ENCODE results near the gene AQP2.

AQP2 gene

GRCh38 chr12:49972641-49973360 is 22.3 kb downstream of the AQP2 start, which contains the start of gene AQP6:
Gene AQP6, plus strand, starts transcription at chr12:49972947. Its CDS starts 227 bp downstream, at chr12:49973174.
- Histone ChIP-seq H3K27me3 (ENCODE audit: control insufficient read depth, low read length) (peaks cover 25% of the 10 kb centered on the region), H3K27ac (ENCODE audit: low read depth, low read length) (no peak within 1 kb of the TSS), H3K9me2 (replicated peaks; ENCODE audit: control insufficient read depth, low read length) (no peaks in the 10 kb centered on the region), H3K79me2 (ENCODE audit: control insufficient read depth, low read length) (no peaks in the 10 kb centered on the region), H3F3A (ENCODE audit: control insufficient read depth, insufficient read depth) (no peaks in the 10 kb centered on the region), H3K4me3 (ENCODE audit: low read length) (no peak within 1 kb of the TSS), H3K36me3 (ENCODE audit: control insufficient read depth, low read length) (no peaks in the 10 kb centered on the region), H3K4me2 (ENCODE audit: low read length) (no peak within 1 kb of the TSS), H3K4me1 (ENCODE audit: control insufficient read depth, low read length) (peaks cover 1% of the 10 kb centered on the region), H3K9me3 (ENCODE audit: control insufficient read depth, insufficient read depth, low read length) (no peaks in the 10 kb centered on the region), H4K20me1 (ENCODE audit: control insufficient read depth, insufficient read depth, low read depth, low read length) (no peaks in the 10 kb centered on the region)
- TF ChIP-seq CTCF (IDR thresholded peaks at IDR 0.05; ENCODE audit: low read depth, low read length, poor library complexity, severe bottlenecking) (no peak), EZH2phosphoT487 (IDR thresholded peaks at IDR 0.05; ENCODE audit: borderline replicate concordance, low read length) (no peak)

GRCh38 chr12:49973361-49973830 is 22.9 kb downstream of the AQP2 start:
- Histone ChIP-seq H3F3A (ENCODE audit: control insufficient read depth, insufficient read depth) (no peaks in the 10 kb centered on the region), H3K79me2 (ENCODE audit: control insufficient read depth, low read length) (no peaks in the 10 kb centered on the region), H3K27me3 (ENCODE audit: control insufficient read depth, low read length) (peaks cover 22% of the 10 kb centered on the region), H3K9me3 (ENCODE audit: control insufficient read depth, insufficient read depth, low read length) (no peaks in the 10 kb centered on the region), H3K4me1 (ENCODE audit: control insufficient read depth, low read length) (no peaks in the 10 kb centered on the region), H3K4me3 (ENCODE audit: low read length) (no peak overlapping the region), H3K27ac (ENCODE audit: low read depth, low read length) (no peak overlapping the region), H4K20me1 (ENCODE audit: control insufficient read depth, insufficient read depth, low read depth, low read length) (no peaks in the 10 kb centered on the region), H3K4me2 (ENCODE audit: low read length) (no peak overlapping the region), H3K9me2 (replicated peaks; ENCODE audit: control insufficient read depth, low read length) (no peaks in the 10 kb centered on the region), H3K36me3 (ENCODE audit: control insufficient read depth, low read length) (no peaks in the 10 kb centered on the region)
- TF ChIP-seq CTCF (IDR thresholded peaks at IDR 0.05; ENCODE audit: low read depth, low read length, poor library complexity, severe bottlenecking) (no peak), EZH2phosphoT487 (IDR thresholded peaks at IDR 0.05; ENCODE audit: borderline replicate concordance, low read length) (no peak)

GRCh38 chr12:49974231-49974675 is 23.7 kb downstream of the AQP2 start:
- peaks cover 14% of the 10 kb centered on the region for H3K27me3 ChIP-seq (ENCODE audit: control insufficient read depth, low read length)
- no peak overlapping the region for H3K27ac ChIP-seq (ENCODE audit: low read depth, low read length)
- H3F3A ChIP-seq (ENCODE audit: control insufficient read depth, insufficient read depth): no peaks in the 10 kb centered on the region
- no peak overlapping the region for H3K4me2 ChIP-seq (ENCODE audit: low read length)
- no peaks in the 10 kb centered on the region for H3K9me3 ChIP-seq (ENCODE audit: control insufficient read depth, insufficient read depth, low read length)
- no peaks in the 10 kb centered on the region for H3K36me3 ChIP-seq (ENCODE audit: control insufficient read depth, low read length)
- H3K79me2 ChIP-seq (ENCODE audit: control insufficient read depth, low read length): no peaks in the 10 kb centered on the region
- H3K4me3 ChIP-seq (ENCODE audit: low read length): no peak overlapping the region
- no peaks in the 10 kb centered on the region for H3K4me1 ChIP-seq (ENCODE audit: control insufficient read depth, low read length)
- no peaks in the 10 kb centered on the region for H3K9me2 ChIP-seq (replicated peaks; ENCODE audit: control insufficient read depth, low read length)
- TF ChIP-seq CTCF (IDR thresholded peaks at IDR 0.05; ENCODE audit: low read depth, low read length, poor library complexity, severe bottlenecking) (no peak), EZH2phosphoT487 (IDR thresholded peaks at IDR 0.05; ENCODE audit: borderline replicate concordance, low read length) (no peak)
- H4K20me1 ChIP-seq (ENCODE audit: control insufficient read depth, insufficient read depth, low read depth, low read length): no peaks in the 10 kb centered on the region
